Skeletal muscle satellite cell (primary cell): ENCODE measurements around the gene MYL10. TPM values are rescaled to one million over a fixed set of nuclear protein-coding genes. Genes with fewer than 3 reads are reported as not detected.

Experiments
- H3K27me3 ChIP-seq: 2 replicates; pipeline ENCODE4 v1.7.0; 2013; ENCODE audit warnings: low read length; ENCODE audit not compliant: control insufficient read depth, insufficient read depth
- H3K36me3 ChIP-seq: 2 replicates; pipeline ENCODE4 v1.7.0; 2013; ENCODE audit warnings: mild to moderate bottlenecking, control low read depth, low read length; ENCODE audit not compliant: insufficient read depth
- H3K4me1 ChIP-seq: 2 replicates; pipeline ENCODE4 v1.7.0; 2013; ENCODE audit warnings: low read length; ENCODE audit not compliant: control insufficient read depth, insufficient read depth
- H3K4me2 ChIP-seq: 2 replicates; pipeline ENCODE4 v1.7.0; 2013; ENCODE audit warnings: mild to moderate bottlenecking, low read length
- H3K4me3 ChIP-seq: 2 replicates; pipeline ENCODE4 v1.7.0; 2013; ENCODE audit warnings: low read length
- H3K9ac ChIP-seq: 2 replicates; pipeline ENCODE4 v1.7.0; 2013; ENCODE audit warnings: mild to moderate bottlenecking, low read depth, low read length, moderate library complexity
- H3K9me3 ChIP-seq: replicated peaks from 2 replicates; pipeline ENCODE4 v1.7.0; 2013; ENCODE audit warnings: mild to moderate bottlenecking, control low read depth, low read length
- total RNA-seq: library from RNA; depleted of rRNA; stranded (reverse); fragments of >200 nt; gene quantifications from 2 replicates; pipeline ENCODE4 v1.2.3, GENCODE V29; 2012; rRNA removed

The MYL10 gene
- total RNA-seq, result not detected in 2 replicates

- Histone ChIP-seq H3K4me3 (no peak within 1 kb of the TSS), H3K36me3 (no peaks in the 10 kb centered on the region), H3K4me1 (peaks cover 32% of the 10 kb centered on the region), H3K9ac (no peak within 1 kb of the TSS), H3K27me3 (peaks cover 10% of the 10 kb centered on the region), H3K9me3 (peaks cover 4% of the 10 kb centered on the region), H3K4me2 (no peak within 1 kb of the TSS)
Observed at GRCh38 chr7:101629171-101629570, at the start of gene MYL10. Gene MYL10, minus strand, starts transcription at chr7:101629296. Its CDS starts 178 bp downstream, at chr7:101629118.

DNA sequence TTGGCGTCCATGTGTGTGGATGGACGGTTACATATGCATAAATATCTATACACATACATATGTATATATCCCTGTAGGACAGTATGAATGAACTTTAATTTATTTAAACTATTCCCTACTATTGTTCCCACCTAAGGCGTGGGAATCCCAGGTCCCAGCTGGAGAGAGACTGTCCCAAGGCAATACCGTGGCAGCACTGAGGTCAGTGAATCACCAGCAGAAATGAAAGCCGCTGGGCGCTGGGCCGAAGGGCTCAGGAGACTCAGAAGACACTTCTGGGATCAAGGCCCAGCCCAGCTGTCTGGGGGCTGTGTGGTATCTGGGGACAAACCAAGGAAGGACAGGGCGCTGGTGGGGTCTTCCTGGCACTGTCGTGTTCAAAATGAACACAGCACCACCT is 49.6 kb upstream of the MYL10 start:
- Histone ChIP-seq H3K36me3 (no peaks in the 10 kb centered on the region), H3K9me3 (no peaks in the 10 kb centered on the region), H3K27me3 (peaks cover 4% of the 10 kb centered on the region), H3K4me2 (no peak overlapping the region), H3K4me1 (peaks cover 32% of the 10 kb centered on the region), H3K9ac (no peak overlapping the region), H3K4me3 (no peak overlapping the region)

DNA sequence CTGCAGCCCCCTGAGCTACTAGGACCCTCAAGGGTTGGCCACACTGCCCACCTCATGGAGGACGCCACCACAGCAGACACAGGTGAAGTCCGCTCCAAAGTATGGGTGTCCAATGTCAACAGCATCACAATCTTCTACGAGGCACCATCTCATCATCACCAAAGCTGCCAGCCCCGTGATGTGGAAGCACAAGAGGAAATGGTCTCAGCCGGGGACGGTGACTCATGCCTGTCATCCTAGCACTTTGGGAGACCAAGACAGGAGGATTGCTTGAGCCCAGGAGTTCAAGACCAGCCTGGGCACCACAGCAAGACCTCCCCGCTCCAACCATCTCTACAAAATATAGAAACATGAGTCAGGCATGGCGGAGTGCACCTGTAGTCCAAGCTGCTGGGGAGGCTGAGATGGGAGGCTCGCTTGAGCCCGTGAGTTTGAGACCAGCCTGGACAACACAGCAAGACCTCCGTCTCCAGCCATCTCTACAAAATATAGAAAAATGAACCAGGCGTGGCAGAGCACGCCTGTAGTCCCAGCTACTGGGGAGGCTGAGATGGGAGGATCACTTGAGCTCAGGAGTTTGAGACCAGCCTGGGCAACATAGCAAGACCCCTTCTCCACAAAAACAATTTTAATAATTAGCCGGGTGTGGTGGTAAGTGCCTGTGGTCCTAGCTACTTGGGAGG is 48.8 kb upstream of the MYL10 start:
- no peaks in the 10 kb centered on the region for H3K9me3 ChIP-seq
- no peaks in the 10 kb centered on the region for H3K36me3 ChIP-seq
- no peak overlapping the region for H3K4me3 ChIP-seq
- H3K4me1 ChIP-seq, result peaks cover 32% of the 10 kb centered on the region
- peaks cover 4% of the 10 kb centered on the region for H3K27me3 ChIP-seq
- no peak overlapping the region for H3K9ac ChIP-seq
- no peak overlapping the region for H3K4me2 ChIP-seq

DNA sequence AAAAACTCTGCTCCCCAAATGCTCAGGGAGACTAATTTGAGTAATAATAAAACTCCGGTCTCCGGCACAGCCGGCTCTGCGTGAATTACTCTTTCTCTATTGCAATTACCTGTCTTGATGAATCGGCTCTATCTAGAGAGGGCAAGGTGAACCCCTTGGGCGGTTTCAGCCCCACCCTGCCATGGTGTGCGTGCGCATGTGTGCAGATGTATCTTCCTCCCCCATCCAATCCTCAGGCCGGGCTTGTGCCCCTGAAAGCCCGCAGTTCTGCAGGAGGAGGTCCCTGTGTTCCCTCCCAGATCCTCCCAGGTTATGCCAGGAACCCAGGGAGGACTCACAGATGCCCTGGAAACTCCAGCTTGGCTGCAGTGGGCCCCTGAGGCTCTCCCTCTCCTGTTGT is 48.3 kb upstream of the MYL10 start:
- H3K4me2 ChIP-seq, result no peak overlapping the region
- H3K4me3 ChIP-seq, result no peak overlapping the region
- peaks cover 4% of the 10 kb centered on the region for H3K27me3 ChIP-seq
- no peak overlapping the region for H3K9ac ChIP-seq
- peaks cover 32% of the 10 kb centered on the region for H3K4me1 ChIP-seq
- no peaks in the 10 kb centered on the region for H3K9me3 ChIP-seq
- H3K36me3 ChIP-seq, result no peaks in the 10 kb centered on the region

DNA sequence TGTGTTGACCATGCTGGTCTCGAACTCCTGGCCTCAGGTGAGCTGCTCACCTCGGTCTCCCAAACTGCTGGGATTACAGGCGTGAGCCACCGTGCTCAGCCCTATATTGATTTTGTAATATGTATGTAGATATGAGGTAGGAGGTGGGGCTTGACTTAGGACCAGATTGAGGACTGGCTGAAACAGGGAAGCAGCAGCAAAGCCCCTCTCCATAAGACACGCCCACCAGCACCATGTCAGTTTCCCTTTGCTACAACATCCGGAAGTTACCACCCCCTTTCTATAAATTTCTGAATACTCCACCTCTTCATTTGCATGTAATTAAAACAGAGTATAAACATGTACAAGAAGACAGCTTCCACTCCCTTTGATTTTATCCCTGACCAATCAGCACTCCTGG is 47.9 kb upstream of the MYL10 start:
- no peaks in the 10 kb centered on the region for H3K36me3 ChIP-seq
- peaks cover 4% of the 10 kb centered on the region for H3K27me3 ChIP-seq
- H3K4me2 ChIP-seq, result no peak overlapping the region
- no peak overlapping the region for H3K4me3 ChIP-seq
- H3K9ac ChIP-seq, result no peak overlapping the region
- H3K9me3 ChIP-seq, result no peaks in the 10 kb centered on the region
- H3K4me1 ChIP-seq, result peaks cover 31% of the 10 kb centered on the region

- Histone ChIP-seq H3K4me2 (no peak overlapping the region), H3K9ac (no peak overlapping the region), H3K9me3 (no peaks in the 10 kb centered on the region), H3K4me1 (peaks cover 23% of the 10 kb centered on the region), H3K4me3 (no peak overlapping the region), H3K36me3 (no peaks in the 10 kb centered on the region), H3K27me3 (peaks cover 4% of the 10 kb centered on the region)
Observed at GRCh38 chr7:101676062-101676598, 47.0 kb upstream of the MYL10 start.

DNA sequence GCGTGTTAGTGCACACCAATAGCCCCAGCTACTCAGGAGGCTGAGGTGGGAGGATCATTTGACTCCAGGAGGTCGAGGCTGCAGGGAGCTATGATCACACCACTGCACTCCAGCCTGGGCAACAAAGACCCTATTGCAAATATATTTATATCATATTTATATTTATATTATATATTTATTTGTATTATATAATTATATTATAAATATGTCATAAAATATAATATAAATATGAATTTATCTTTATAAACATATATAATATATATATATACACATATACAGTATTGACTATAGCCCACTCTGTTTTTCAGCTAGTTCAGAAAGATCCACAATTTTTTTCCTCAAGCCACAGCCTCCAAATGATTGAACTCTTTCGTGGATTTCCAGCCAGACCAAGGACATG is 45.3 kb upstream of the MYL10 start:
- Histone ChIP-seq H3K36me3 (no peaks in the 10 kb centered on the region), H3K9me3 (no peaks in the 10 kb centered on the region), H3K4me3 (no peak overlapping the region), H3K27me3 (peaks cover 4% of the 10 kb centered on the region), H3K9ac (no peak overlapping the region), H3K4me1 (peaks cover 15% of the 10 kb centered on the region), H3K4me2 (no peak overlapping the region)

DNA sequence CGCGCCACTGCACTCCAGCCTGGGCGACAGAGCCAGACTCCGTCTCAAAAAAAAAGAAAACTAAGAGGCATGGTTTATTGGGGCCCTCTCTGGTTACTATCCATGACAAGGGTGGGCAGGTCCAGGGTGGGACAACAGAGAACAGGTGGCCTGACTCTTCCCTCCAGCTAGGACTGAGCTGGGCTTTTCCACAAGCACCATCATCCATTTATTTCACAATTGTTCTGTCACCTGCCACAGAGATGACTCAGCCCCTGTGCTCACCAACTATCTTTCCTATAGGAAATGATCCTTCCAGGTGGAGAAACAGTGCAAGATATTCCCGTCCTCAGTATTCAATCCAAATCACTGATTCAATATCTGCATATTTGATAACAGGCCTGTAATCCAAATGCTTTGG is 44.9 kb upstream of the MYL10 start:
- Histone ChIP-seq H3K4me1 (peaks cover 13% of the 10 kb centered on the region), H3K4me3 (no peak overlapping the region), H3K27me3 (peaks cover 4% of the 10 kb centered on the region), H3K4me2 (no peak overlapping the region), H3K36me3 (no peaks in the 10 kb centered on the region), H3K9ac (no peak overlapping the region), H3K9me3 (no peaks in the 10 kb centered on the region)

GRCh38 chr7:101673315-101673714 is 44.2 kb upstream of the MYL10 start:
- Histone ChIP-seq H3K4me1 (peaks cover 7% of the 10 kb centered on the region), H3K9ac (no peak overlapping the region), H3K27me3 (peaks cover 9% of the 10 kb centered on the region), H3K4me3 (no peak overlapping the region), H3K36me3 (no peaks in the 10 kb centered on the region), H3K9me3 (no peaks in the 10 kb centered on the region), H3K4me2 (no peak overlapping the region)

- Histone ChIP-seq H3K4me3 (no peak overlapping the region), H3K9me3 (no peaks in the 10 kb centered on the region), H3K4me1 (no peaks in the 10 kb centered on the region), H3K9ac (no peak overlapping the region), H3K4me2 (no peak overlapping the region), H3K27me3 (peaks cover 13% of the 10 kb centered on the region), H3K36me3 (no peaks in the 10 kb centered on the region)
Observed at GRCh38 chr7:101671371-101672356, 42.6 kb upstream of the MYL10 start.

- no peak overlapping the region for H3K4me3 ChIP-seq
- peaks cover 14% of the 10 kb centered on the region for H3K27me3 ChIP-seq
- no peak overlapping the region for H3K9ac ChIP-seq
- H3K4me1 ChIP-seq, result no peaks in the 10 kb centered on the region
- no peak overlapping the region for H3K4me2 ChIP-seq
- H3K9me3 ChIP-seq, result no peaks in the 10 kb centered on the region
- H3K36me3 ChIP-seq, result no peaks in the 10 kb centered on the region
Observed at GRCh38 chr7:101669307-101669706, 40.2 kb upstream of the MYL10 start.
